ENCODE data around the gene HEMK1.

DNA sequence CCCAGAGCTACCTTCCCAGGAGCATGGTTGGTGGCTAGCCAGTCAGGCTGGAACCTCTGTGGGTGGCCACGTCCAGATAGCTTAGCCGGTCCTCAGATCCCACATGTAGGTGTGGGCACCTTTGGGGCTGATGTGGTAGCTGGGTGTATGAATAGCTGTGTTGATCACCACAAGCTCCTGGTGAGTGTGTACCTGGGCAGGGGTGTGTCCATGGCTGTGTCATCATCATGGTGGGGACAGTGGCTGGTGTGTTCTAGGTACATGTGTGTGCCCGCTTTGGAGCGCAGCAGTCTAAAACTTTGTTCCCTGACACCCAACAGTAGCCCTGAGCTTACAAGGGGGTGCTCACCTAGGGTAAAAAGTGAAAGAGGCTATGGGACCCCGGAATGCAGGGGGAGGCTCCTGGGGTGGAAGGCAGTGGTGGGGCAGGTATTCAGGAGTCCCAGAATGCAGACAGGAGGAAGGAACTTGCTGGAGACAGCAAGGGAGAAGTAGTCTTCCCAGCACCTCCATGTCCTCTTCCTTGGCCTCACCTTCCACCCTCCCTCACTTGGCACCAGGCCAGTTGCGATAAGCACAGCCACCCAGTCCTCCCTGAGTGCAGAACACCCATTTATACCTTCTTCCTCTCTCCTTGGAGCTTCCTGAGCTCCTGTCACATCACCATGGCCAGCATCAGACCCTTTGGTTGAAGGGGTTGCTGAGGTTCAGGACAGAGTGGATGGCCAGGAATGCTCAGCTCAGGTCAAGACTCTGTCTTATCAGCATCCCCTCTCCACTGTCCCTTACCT lies 41.1 kb downstream of the HEMK1 start:
- TF ChIP-seq, protein P1, sequence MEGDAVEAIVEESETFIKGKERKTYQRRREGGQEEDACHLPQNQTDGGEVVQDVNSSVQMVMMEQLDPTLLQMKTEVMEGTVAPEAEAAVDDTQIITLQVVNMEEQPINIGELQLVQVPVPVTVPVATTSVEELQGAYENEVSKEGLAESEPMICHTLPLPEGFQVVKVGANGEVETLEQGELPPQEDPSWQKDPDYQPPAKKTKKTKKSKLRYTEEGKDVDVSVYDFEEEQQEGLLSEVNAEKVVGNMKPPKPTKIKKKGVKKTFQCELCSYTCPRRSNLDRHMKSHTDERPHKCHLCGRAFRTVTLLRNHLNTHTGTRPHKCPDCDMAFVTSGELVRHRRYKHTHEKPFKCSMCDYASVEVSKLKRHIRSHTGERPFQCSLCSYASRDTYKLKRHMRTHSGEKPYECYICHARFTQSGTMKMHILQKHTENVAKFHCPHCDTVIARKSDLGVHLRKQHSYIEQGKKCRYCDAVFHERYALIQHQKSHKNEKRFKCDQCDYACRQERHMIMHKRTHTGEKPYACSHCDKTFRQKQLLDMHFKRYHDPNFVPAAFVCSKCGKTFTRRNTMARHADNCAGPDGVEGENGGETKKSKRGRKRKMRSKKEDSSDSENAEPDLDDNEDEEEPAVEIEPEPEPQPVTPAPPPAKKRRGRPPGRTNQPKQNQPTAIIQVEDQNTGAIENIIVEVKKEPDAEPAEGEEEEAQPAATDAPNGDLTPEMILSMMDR (IDR thresholded peaks at IDR 0.05) = no peak
- TF ChIP-seq POLR2A (IDR thresholded peaks at IDR 0.05; ENCODE audit: low read depth) (no peak), POLR2AphosphoS5 (IDR thresholded peaks at IDR 0.05) (no peak)

Measured in esophagus muscularis mucosa (tissue), 3 donors.